Neural progenitor cell (in vitro differentiated cells): Measurements from ENCODE around the gene CORO7.

Experiments
- EZH2 ChIP-seq: fragments of 200-600 bp; sonication (generic); IDR thresholded peaks from 2 replicates; pipeline ENCODE4 v1.6.1; 2017; ENCODE audit warnings: antibody characterized with exemption, mild to moderate bottlenecking, moderate library complexity
- TF ChIP-seq, protein P1 (sequence below): fragments of 200-600 bp; sonication (generic); IDR thresholded peaks from 2 replicates; pipeline ENCODE4 v1.5.1; 2017; ENCODE audit warnings: antibody characterized with exemption, mild to moderate bottlenecking

DNA sequence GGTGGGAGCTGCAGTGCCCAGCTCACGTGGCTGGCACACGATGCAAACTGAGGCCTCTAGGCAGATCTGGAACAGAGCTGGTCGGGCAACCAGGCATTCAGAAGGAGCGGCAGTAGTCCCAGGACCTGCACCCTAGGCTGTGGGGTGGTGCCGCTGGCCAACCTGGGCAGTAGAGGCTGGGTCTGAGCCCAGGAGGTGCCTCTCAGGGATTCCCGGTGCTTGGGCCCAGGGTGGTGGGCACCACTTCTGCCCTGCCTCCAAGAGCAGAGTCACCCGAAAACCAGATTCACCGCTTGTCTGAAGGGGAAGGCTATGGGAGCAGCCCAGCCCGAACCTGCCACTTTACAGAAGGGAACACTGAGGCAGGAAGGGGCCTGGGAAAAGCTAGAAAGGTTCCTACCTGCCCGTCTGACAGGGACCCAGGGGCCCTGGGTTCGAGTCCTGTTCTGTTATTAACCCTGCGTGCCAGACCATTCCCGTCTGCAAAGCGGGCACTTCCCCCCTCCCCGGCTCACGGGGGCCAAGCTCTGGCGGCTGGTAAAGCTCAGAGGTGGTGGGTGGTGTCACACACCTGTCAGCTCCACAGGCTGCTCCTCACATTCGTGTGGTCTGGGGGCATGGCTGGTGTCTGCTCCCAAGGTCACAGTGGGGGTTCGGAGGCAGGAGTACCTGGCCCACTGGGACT is 83.6 kb downstream of the CORO7 start:
- TF ChIP-seq, protein P1, sequence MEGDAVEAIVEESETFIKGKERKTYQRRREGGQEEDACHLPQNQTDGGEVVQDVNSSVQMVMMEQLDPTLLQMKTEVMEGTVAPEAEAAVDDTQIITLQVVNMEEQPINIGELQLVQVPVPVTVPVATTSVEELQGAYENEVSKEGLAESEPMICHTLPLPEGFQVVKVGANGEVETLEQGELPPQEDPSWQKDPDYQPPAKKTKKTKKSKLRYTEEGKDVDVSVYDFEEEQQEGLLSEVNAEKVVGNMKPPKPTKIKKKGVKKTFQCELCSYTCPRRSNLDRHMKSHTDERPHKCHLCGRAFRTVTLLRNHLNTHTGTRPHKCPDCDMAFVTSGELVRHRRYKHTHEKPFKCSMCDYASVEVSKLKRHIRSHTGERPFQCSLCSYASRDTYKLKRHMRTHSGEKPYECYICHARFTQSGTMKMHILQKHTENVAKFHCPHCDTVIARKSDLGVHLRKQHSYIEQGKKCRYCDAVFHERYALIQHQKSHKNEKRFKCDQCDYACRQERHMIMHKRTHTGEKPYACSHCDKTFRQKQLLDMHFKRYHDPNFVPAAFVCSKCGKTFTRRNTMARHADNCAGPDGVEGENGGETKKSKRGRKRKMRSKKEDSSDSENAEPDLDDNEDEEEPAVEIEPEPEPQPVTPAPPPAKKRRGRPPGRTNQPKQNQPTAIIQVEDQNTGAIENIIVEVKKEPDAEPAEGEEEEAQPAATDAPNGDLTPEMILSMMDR, result no peak
- no peak for TF ChIP-seq EZH2
